HG02759 (cell line): ENCODE results near the gene C2orf76.

Experiments
- ATAC-seq: cut with Tn5 transposase; IDR thresholded peaks from one replicate; pipeline ENCODE4 v1.9.1; 2021; ENCODE audit warnings: mild to moderate bottlenecking, moderate library complexity; ENCODE audit not compliant: unreplicated experiment

C2orf76 gene

DNA sequence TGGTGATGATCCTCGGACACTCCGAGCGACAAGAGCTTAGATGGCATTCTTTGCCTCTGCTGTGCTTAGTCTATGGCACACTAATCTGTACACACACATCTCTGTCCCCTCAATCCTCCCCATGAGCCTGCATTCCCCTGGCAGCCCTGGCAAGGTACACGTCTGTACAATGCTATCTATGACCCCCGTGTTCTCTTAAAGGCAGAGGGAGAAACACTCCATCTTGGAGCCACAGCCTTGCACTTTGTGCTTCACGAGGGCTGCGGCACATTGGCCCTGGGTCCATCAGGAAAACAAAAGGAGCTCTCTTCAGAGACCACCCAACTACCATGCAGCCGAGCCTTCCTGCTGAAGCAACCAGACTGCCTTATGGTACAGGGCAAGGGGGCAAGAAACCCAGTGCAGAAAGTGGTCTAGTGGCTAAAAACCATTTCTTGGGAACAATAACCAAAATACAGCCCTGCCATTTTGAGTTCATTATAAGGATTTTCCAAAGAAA lies 100.5 kb downstream of the C2orf76 start:
- no peak for ATAC-seq

DNA sequence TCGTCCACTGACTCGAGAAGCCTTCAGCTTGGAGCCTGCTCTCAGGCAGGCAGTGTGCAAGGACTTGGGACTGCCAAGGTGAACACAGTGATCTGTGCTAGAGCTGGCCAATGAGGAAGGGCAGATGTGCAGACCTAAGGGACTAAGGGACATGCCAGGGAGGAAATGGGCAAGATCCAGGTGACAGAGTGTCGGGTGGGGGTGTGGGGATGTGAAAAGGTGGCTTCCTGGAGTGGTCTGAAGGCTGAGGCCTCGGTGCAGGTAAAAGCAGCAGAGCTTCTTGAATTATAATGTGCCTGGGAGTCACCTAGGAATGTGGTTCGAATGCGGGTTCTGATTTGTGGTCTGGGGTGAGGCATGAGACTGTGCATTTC lies 101.0 kb downstream of the C2orf76 start:
- ATAC-seq = no peak

DNA sequence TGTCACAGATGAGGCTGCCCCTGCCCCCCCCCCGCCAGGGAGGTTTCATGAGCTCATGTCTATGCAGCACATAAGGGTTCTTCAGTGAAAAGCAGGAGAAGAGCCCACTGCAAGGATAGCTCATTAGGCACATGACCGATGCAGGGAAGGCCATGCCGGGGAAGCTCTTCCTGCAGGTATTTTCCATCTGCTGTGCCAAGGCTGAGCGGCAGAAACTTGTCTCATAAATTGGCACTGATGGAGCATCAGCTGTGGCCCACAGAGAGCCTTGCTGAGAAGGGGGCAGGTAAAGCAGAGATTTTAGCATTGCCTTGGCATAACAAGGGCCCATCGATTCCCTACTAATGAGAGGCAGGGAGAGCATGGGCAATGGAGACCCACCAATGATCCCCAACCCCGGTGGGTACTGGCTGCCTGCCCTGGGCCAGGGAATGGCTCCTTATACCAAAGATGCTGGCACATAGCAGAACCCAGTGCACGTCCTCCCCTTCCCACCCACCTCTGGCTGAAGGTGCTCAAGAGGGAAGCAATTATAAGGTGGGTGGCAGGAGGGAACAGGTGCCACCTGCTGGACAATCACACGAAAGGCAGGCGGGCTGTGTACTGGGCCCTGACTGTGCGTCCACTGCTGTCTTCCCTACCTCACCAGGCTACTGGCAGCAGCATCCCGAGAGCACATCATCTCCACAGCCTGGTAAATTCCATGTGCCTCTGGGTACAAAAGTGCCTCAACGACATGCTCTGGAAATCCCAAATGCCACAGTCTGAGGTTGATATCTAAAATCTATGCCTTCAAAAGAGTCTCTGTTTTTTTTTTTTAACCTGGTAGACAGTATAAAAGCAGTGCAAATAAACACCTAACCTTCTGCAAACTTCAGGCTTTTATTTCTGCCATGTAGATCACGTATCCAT lies 101.6 kb downstream of the C2orf76 start:
- ATAC-seq = peak; percentile 96

DNA sequence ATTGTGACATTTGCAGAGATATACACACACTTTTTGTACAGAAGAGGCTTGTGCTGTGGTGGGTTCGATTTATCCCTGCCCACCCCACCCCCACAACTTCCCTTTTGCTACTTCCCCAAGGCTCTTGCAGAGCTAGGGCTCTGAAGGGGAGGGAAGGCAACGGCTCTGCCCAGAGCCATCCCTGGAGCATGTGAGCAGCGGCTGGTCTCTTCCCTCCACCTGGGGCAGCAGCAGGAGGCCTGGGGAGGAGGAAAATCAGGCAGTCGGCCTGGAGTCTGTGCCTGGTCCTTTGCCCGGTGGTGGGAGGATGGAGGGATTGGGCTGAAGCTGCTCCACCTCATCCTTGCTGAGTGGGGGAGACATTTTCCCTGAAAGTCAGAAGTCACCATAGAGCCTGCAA lies 103.0 kb downstream of the C2orf76 start:
- ATAC-seq = no peak

DNA sequence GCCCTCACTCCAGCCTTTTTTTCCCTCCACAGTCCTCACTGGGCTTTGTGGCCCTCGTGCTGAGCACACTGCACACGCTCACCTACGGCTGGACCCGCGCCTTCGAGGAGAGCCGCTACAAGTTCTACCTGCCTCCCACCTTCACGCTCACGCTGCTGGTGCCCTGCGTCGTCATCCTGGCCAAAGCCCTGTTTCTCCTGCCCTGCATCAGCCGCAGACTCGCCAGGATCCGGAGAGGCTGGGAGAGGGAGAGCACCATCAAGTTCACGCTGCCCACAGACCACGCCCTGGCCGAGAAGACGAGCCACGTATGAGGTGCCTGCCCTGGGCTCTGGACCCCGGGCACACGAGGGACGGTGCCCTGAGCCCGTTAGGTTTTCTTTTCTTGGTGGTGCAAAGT lies 103.6 kb downstream of the C2orf76 start:
- no peak for ATAC-seq

DNA sequence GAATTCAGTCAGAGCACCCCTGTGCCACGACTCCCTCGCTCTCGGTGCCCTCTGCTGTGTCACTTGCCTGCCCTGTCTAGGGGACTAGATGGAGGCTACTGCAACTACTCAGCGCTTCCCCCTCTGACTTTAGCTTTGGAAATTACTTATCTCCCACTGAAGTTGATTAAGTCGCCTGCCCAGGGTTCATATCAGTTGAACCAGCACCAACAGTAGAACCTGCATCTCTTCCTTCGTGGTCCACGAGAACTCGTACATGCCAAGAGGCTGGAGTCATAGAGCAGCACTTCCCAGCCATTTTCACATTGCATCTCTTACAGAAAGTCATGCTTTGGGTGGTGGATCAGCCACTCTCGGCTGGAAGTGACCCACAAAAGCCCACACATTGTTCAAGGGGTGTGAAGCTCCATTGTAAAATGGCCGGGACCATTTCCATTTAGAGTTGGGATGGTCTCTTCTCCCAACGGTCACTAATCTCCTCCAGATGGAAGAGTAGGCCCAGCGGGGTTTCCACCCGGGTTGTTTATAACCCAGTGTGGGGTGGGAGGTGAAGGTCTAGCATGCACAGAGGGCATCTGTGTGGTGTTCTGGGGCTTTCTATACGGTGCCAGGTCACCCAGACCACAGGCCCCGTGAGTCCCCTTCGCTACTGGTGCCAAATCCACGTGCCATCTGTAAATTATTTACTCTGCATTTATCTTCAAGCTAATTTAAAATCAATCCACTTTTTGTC lies 105.0 kb downstream of the C2orf76 start:
- ATAC-seq = no peak

DNA sequence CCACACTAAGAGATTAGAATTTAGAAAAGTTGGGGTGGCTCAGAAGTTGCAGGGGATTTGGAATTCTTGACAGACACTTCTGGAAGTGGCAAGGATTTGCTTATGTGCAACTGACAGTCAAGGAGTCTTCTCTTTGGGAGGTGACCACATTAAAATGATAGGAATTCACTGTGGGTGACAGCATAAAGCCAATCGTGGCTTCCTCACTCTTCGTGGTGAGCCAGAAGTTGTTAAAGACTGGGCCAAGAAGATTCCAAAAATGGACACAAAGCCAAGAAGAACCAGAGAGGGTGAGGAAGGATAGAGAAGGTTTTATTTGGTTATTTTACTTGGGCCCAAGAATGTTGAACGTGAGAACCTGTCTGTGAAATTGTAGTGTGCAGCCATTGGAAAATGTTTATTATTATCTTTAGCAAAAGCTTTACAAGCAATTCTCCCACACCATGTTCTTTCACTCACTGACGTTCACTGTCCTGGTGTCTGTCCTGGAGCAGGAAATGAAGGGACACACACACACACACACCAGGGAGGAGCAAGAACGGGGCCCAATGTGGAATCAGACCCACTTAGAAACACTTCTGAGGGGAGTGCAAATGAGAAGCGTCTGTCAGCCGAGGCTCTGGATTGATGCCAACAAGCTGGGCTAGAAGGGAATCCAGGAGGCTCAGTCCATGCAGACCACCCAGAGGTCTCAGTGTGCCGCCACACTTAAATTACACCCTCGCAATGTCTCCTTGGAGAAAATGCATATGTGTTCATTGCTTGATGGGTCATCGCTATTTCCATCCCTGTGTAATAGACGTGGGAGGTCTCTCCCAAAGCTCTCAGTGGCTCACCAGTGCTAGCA lies 105.8 kb downstream of the C2orf76 start:
- no peak for ATAC-seq

DNA sequence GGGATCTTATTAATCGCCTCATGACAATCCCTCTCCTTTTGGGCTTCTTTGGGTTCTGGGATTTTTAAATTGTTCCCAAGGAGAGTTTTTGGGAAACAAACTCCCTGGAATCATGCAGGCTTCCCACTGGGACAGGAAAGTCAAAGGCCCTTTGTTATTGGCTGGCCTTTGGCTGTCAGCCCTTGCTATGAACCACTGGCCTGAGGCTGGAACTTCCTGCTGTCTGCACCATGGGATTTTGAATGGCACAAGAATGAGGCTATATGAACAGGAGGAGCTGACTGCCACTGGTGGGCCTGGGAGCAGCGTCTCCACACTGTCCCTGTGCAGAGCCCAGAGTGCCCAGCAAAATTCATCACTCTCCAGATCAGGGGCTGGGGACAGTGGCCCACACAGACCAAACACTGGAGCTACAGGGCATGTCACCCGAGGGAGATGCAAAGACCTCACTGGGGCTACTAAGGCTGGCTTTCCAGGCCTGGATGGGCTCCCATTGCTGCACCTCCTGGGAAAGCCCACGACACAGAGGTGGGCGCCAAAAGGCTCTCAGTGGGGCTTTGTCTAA lies 107.3 kb downstream of the C2orf76 start:
- ATAC-seq = no peak

DNA sequence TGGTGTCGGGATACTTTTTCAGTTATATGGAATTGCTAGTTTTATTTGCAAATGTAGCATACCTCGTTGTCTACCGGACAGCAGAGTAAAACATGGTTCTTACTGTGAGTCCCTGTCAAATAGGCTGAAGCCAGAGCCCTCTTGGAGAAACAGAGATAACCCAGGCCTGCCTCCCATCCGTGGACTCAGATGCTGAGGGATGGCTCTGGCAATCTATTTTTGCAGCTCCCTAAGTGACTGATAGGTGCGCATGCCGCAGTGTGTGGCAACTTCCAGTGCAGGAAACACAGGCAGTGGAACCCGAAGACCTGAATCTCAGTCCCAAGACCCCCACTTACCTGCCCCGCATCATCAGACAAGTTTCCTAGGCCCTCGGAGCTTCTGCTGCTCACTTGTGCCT lies 109.4 kb downstream of the C2orf76 start:
- ATAC-seq = no peak

DNA sequence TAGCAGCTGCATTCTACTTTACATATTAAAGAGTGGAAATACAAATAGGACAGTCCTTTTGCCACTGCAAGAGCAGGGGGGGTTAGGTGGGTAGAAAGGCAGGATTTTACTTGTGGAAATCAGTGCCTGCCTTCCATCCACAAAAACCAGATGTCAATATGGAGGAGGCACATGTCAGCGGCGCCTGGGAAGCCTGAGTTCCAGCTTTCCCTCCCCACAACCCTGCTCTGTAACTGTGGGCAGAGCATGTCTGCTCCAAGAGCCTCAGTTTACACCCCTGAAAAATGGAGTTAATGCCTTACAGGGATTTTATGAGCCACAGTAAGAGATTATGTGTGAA lies 110.1 kb downstream of the C2orf76 start:
- no peak for ATAC-seq

DNA sequence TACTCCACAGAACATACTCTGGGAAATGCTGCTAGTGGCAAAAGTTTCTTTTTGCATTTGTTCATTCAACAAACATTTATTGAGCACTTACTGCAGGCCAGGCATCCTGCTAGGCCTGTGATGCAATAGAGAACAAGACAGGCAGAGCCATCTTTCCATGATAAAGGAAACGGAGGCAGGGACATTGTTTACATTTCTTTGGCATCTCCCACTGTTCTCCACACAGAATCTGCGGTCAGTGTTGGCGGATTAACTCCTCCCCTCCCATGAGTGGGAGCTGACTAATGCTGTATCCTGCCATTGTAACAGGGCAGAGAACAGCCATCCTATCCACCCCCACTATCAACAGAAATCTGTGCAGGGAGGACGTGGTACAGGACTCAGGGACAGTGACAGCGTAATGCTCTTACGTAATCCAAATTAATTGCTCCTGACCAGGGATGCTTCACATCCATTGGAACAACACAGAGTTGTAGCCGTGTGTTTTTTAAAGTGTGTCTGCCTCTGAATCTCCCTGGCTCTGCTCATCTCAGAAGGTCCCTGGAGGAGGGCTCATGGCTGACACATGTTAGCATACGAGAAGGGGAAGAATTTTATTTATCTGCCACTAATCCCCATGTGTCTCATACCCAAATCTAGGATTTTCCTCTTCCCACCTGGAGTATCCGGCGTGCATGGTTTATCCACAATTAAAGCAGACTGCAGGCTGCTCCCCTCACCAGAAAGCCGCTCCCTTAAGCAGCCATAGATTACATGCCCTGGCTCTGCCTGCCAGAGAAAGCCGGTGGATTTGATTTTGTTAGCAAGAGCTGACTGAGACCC lies 110.7 kb downstream of the C2orf76 start:
- no peak for ATAC-seq

DNA sequence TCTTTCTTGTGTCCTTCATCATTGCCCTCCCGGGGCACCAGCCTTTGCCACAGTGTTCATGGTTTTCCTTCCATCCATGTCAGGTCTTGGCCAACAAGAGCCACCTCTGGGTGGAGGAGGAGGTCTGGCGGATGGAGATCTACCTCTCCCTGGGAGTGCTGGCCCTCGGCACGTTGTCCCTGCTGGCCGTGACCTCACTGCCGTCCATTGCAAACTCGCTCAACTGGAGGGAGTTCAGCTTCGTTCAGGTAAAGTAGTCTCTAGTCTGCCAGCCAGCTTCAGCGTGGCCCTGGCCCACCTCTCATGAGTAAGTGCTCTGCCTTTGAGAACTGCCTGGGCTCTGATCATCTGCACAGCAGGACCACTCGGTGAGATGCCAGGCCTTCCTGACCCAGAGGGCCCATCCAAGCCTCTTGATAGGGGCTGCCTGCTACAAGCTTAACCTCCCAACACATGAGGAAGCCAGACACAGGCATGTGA lies 112.0 kb downstream of the C2orf76 start:
- no peak for ATAC-seq

DNA sequence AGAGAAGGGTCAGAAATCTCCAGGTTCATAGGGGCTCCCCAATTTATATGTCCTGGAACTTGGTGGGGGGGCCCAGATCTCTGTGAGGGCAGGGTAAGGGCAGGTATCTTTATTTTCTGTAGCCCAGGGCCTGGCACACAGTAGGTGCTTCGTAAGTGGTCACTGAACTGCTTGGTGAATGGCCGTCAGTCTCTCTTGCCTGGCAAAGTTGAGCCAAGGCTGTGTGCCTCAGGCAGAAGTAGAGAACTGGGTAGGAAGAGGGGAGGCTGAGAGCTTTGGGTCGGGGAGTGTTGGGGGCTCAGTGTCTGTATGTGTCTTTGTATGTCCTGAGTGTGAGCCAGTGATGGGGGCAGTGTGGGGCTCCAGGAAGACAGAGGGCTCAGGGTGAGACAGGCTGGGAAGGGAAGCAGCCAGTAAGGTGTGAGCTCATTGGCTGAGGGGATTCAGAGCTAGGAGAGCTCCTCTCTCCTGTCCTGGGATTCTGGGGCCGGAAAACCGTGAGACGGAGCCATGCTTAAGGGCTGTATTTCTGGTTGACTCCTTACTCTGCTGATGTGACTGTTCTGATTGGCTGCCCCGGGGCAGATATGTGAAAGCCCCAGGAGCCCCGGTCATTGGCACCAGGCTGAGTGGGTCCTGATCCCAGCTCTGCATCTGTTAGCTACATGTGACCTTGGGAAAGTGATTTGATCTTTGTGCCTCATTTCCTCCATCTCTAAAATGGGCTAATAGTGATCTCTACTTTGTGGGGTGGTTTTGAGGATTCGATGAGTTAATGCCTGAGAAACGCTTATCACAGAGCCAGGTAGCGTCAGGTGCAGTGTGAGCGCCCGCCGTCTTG lies 112.7 kb downstream of the C2orf76 start:
- ATAC-seq = no peak

DNA sequence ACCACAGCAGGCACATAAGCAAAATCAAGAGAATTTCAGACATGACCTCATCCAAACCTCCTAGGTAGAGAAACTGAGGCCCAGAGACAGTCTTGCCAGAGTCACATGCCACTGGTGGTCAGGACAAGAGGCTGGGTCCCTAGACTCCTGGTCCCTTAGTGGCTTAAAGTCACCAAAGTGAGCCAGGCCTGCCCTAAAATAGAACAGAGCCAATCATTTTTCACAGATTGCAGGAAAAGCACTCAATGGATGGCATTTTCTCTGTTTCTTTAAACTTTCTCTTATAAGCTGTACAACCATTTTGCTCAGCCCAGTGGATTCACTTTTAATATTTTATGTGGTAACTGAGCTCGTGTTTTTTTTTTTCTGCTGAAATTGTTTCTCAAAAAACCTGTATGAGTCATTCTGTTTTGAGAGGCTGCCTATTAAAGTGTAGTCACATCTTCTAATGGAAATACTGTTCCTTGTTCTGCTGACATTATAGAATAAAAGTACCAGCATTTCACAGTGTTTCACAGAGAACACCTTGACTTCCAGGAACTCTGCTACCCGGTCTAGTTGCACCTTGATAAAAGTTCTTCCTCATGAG lies 113.4 kb downstream of the C2orf76 start:
- no peak for ATAC-seq
